Endothelial cell (in vitro differentiated cells): ENCODE data around the gene STK11. TPM values are rescaled to one million over a fixed set of nuclear protein-coding genes. Genes with fewer than 3 reads are reported as not detected.

Source experiments
- DNase-seq: peaks from one replicate; pipeline ENCODE4 v3.0.0; 2021; ENCODE audit warnings: low spot score
- H3K27ac Mint-ChIP-seq: one replicate; pipeline ENCODE4 v1.8.0; 2021; ENCODE audit warnings: mixed read lengths, inconsistent platforms; ENCODE audit not compliant: unreplicated experiment
- H3K27me3 Mint-ChIP-seq: one replicate; pipeline ENCODE4 v1.8.0; 2021; ENCODE audit warnings: mild to moderate bottlenecking, moderate library complexity, mixed read lengths, inconsistent platforms; ENCODE audit not compliant: unreplicated experiment
- H3K36me3 Mint-ChIP-seq: one replicate; pipeline ENCODE4 v1.8.0; 2021; ENCODE audit warnings: mild to moderate bottlenecking, low read depth, mixed read lengths, inconsistent platforms; ENCODE audit not compliant: unreplicated experiment
- H3K4me1 Mint-ChIP-seq: one replicate; pipeline ENCODE4 v1.8.0; 2021; ENCODE audit warnings: mild to moderate bottlenecking, mixed read lengths, inconsistent platforms; ENCODE audit not compliant: unreplicated experiment
- H3K4me3 Mint-ChIP-seq: one replicate; pipeline ENCODE4 v1.8.0; 2021; ENCODE audit warnings: mild to moderate bottlenecking, mixed read lengths, inconsistent platforms; ENCODE audit not compliant: unreplicated experiment
- H3K9me3 Mint-ChIP-seq: one replicate; pipeline ENCODE4 v1.8.0; 2021; ENCODE audit warnings: mixed read lengths, inconsistent platforms; ENCODE audit not compliant: unreplicated experiment
- total RNA-seq: library from RNA; stranded (reverse); fragmentation: NEBNext Ultra II Directional; extraction: Animal tissue kit (Norgen Biotek cat#: 25700); gene quantifications from one replicate; pipeline ENCODE4 v1.2.1, GENCODE V29; 2021; ENCODE audit not compliant: unreplicated experiment
- TF ChIP-seq, protein P1 (sequence below): fragments of 200-600 bp; sonication (generic); IDR thresholded peaks from one replicate; pipeline ENCODE4 v1.5.0; 2021; ENCODE audit warnings: antibody characterized with exemption; ENCODE audit not compliant: unreplicated experiment

STK11 gene
- total RNA-seq, 1 donor from 2014 or later: 63.9 TPM

DNA sequence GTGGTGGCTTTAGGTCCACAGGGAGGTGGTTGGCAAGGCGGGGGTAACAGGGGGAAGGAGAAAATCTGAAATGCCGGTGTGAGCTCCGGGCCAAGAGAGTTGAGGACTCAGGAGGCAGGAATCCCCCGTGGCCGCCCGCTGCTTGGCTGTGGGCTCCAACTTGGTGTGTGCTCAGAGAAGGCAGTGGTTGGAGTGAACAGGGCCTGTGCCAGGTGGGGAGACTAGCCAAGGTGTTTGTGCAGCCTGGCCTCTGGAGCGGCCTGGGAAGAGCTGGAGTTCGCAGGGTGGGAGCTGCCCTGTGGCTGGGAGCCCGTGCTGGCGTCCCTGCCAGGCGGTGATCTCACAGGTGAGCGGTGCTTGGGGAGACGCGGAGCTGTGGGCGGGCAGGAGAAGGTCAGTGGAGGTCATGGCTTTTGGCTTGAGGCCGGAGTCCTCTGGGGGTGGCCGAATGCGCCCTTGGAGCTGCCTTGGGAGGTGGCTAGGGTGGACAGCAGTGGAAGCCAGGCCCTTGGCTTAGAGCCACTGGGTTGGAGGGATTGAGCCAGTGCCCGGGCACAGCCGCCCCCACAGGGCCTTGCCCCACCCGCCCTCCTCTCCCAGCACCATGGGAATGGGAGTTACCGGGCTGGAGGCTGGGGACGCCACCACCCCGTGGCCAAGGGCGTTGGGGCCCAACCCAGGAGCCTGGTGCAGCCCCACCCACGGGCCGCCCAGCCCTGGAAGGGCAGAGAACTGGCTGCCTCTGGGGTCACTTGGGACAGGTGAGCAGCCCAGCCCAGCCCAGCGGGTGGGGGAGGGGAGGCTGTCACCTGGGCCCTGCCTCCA is 56.4 kb downstream of the STK11 start:
- Mint-ChIP-seq H3K4me1 (peaks cover 41% of the 10 kb centered on the region), H3K27ac (peak overlapping the region; percentile 89), H3K9me3 (no peaks in the 10 kb centered on the region), H3K27me3 (peaks cover 21% of the 10 kb centered on the region), H3K4me3 (peak overlapping the region; percentile 92), H3K36me3 (peaks cover 12% of the 10 kb centered on the region)
- no peak for DNase-seq
- TF ChIP-seq, protein P1, sequence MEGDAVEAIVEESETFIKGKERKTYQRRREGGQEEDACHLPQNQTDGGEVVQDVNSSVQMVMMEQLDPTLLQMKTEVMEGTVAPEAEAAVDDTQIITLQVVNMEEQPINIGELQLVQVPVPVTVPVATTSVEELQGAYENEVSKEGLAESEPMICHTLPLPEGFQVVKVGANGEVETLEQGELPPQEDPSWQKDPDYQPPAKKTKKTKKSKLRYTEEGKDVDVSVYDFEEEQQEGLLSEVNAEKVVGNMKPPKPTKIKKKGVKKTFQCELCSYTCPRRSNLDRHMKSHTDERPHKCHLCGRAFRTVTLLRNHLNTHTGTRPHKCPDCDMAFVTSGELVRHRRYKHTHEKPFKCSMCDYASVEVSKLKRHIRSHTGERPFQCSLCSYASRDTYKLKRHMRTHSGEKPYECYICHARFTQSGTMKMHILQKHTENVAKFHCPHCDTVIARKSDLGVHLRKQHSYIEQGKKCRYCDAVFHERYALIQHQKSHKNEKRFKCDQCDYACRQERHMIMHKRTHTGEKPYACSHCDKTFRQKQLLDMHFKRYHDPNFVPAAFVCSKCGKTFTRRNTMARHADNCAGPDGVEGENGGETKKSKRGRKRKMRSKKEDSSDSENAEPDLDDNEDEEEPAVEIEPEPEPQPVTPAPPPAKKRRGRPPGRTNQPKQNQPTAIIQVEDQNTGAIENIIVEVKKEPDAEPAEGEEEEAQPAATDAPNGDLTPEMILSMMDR: peak; percentile 5

GRCh38 chr19:1262623-1263123 is 57.1 kb downstream of the STK11 start:
- H3K27me3 Mint-ChIP-seq: peaks cover 24% of the 10 kb centered on the region
- DNase-seq: no peak
- no peak overlapping the region for H3K4me3 Mint-ChIP-seq
- peaks cover 8% of the 10 kb centered on the region for H3K36me3 Mint-ChIP-seq
- no peak overlapping the region for H3K27ac Mint-ChIP-seq
- H3K4me1 Mint-ChIP-seq: peaks cover 41% of the 10 kb centered on the region
- TF ChIP-seq, protein P1: no peak
- no peaks in the 10 kb centered on the region for H3K9me3 Mint-ChIP-seq

GRCh38 chr19:1263188-1263587 is 57.6 kb downstream of the STK11 start:
- peaks cover 3% of the 10 kb centered on the region for H3K36me3 Mint-ChIP-seq
- TF ChIP-seq, protein P1: no peak
- peaks cover 24% of the 10 kb centered on the region for H3K27me3 Mint-ChIP-seq
- no peak for DNase-seq
- no peaks in the 10 kb centered on the region for H3K9me3 Mint-ChIP-seq
- peak overlapping the region; percentile 67 for H3K27ac Mint-ChIP-seq
- no peak overlapping the region for H3K4me3 Mint-ChIP-seq
- peaks cover 37% of the 10 kb centered on the region for H3K4me1 Mint-ChIP-seq

DNA sequence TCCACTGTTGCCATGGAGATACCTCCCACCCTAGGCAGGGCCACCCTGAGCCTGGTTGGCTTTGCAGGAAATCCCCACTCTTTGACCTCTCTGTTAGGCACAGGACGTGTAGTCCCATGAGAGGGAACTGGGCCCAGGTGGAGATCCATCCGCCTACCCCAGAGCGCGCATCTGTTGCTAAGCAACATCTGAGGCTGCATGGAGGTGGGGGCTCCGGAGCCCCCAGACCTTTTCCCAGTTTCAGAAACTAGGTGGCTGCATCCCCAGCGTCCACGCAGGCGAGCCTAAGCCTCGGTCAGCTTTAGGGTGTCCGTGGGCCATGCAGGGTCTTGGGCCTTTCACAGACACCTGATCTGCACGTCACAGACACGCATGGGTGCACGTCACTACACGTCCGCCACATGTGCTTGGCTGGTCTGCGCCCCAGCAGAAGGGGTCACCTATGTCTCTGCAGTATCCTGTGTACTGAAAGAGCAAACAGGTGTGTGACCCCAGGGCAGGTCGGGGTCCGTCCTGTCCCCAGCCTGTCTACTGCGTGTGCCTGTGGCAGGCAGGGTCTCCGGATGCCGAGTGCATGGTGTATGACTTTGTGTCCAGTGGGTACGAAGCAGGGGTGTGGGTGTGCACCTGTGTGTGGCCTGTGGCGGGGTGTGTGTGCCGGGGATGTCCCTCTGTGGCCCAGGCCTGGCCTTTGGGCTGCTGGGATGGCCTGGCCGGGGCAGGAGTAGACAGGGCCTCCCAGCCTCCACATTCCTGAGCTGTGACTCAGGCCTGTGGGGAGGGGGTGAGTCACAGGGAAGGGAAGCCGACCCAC is 59.4 kb downstream of the STK11 start:
- Mint-ChIP-seq H3K4me1 (peaks cover 25% of the 10 kb centered on the region), H3K27ac (peak overlapping the region; percentile 30), H3K36me3 (no peaks in the 10 kb centered on the region), H3K27me3 (peaks cover 22% of the 10 kb centered on the region), H3K4me3 (peak overlapping the region; percentile 85), H3K9me3 (no peaks in the 10 kb centered on the region)
- DNase-seq: peak; percentile 60
- TF ChIP-seq, protein P1: no peak
